ENCODE results near the gene TPST1. TPM values are rescaled to one million over a fixed set of nuclear protein-coding genes. Genes with fewer than 3 reads are reported as not detected.

Gene TPST1
- total RNA-seq, 4 donors from 2014 or later = 5.4 to 58.6 (median 12.5) TPM

DNA sequence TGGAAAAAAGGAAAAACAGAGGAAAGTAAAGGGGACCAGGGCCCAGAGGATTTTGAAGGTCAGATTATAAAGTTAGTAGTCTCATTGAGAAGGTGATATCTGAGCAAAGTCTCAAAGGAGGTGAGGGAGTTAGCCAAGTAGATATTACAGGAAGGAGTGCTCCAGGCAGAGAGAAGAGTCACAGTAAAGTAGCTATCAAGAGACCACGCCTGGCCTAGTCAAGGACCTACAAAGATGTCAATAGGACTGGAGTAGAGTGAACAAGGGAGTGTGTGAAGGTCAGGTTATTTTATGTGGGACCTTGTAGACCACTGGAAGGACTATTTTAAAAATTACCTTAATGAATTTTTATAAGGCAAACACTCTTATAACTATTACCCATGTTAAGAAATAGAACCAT lies 64.8 kb downstream of the TPST1 start:
- Histone ChIP-seq H3K4me3 (no peak overlapping the region), H3K27me3 (no peaks in the 10 kb centered on the region), H3K9me3 (peaks cover 0 to 13% (median 0%) of the 10 kb centered on the region in 4 donors), H3K4me1 (no peaks in the 10 kb centered on the region), H3K36me3 (no peaks in the 10 kb centered on the region), H3K27ac (no peak overlapping the region)
- no peak for TF ChIP-seq POLR2A (IDR thresholded peaks at IDR 0.05)
- TF ChIP-seq, protein P1, sequence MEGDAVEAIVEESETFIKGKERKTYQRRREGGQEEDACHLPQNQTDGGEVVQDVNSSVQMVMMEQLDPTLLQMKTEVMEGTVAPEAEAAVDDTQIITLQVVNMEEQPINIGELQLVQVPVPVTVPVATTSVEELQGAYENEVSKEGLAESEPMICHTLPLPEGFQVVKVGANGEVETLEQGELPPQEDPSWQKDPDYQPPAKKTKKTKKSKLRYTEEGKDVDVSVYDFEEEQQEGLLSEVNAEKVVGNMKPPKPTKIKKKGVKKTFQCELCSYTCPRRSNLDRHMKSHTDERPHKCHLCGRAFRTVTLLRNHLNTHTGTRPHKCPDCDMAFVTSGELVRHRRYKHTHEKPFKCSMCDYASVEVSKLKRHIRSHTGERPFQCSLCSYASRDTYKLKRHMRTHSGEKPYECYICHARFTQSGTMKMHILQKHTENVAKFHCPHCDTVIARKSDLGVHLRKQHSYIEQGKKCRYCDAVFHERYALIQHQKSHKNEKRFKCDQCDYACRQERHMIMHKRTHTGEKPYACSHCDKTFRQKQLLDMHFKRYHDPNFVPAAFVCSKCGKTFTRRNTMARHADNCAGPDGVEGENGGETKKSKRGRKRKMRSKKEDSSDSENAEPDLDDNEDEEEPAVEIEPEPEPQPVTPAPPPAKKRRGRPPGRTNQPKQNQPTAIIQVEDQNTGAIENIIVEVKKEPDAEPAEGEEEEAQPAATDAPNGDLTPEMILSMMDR (IDR thresholded peaks at IDR 0.05) = no peak
- no peak for DNase-seq

- Histone ChIP-seq H3K27me3 (no peaks in the 10 kb centered on the region), H3K4me1 (no peaks in the 10 kb centered on the region), H3K4me3 (no peak overlapping the region), H3K27ac (no peak overlapping the region), H3K36me3 (no peaks in the 10 kb centered on the region), H3K9me3 (no peaks in the 10 kb centered on the region)
- no peak for DNase-seq
- TF ChIP-seq, protein P1 (IDR thresholded peaks at IDR 0.05) = no peak
- no peak for TF ChIP-seq POLR2A (IDR thresholded peaks at IDR 0.05)
Measured at GRCh38 chr7:66272321-66272720, 67.2 kb downstream of the TPST1 start.

GRCh38 chr7:66276363-66276762 lies 71.2 kb downstream of the TPST1 start:
- no peak overlapping the region for H3K4me3 ChIP-seq
- H3K27me3 ChIP-seq = no peaks in the 10 kb centered on the region
- H3K27ac ChIP-seq = no peak overlapping the region
- TF ChIP-seq POLR2A (IDR thresholded peaks at IDR 0.05) = no peak
- TF ChIP-seq, protein P1 (IDR thresholded peaks at IDR 0.05) = no peak
- no peaks in the 10 kb centered on the region for H3K9me3 ChIP-seq
- H3K36me3 ChIP-seq = no peaks in the 10 kb centered on the region
- H3K4me1 ChIP-seq = no peaks in the 10 kb centered on the region
- no peak for DNase-seq

- Histone ChIP-seq H3K9me3 (no peaks in the 10 kb centered on the region), H3K36me3 (no peaks in the 10 kb centered on the region), H3K27me3 (no peaks in the 10 kb centered on the region), H3K27ac (no peak overlapping the region), H3K4me1 (no peaks in the 10 kb centered on the region), H3K4me3 (no peak overlapping the region)
- no peak for TF ChIP-seq POLR2A (IDR thresholded peaks at IDR 0.05)
- TF ChIP-seq, protein P1 (IDR thresholded peaks at IDR 0.05) = no peak
- DNase-seq = no peak
Measured at GRCh38 chr7:66277492-66277891, 72.4 kb downstream of the TPST1 start.

DNA sequence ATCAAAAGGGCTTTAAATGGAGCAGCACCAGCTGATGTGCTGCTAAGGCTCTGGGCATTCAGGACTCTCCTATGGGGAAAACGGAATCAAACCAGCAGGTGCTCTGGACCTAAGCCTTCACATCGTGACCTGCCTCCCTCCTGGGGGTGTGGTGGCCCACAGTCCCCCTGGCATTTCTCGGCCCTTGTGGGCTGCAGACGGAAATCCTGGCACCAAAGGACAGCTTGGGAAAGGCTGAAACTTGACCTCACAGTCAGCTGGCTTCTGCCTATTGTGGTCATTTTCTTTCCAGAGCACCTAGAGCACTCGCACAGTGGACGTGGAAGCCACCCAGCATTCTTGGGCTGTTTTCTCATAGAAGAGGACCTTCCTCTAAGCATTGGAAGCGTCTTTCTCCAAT lies 74.8 kb downstream of the TPST1 start:
- Histone ChIP-seq H3K4me3 (no peak overlapping the region), H3K36me3 (no peaks in the 10 kb centered on the region), H3K4me1 (peaks cover 0 to 3% (median 0%) of the 10 kb centered on the region in 4 donors), H3K27me3 (no peaks in the 10 kb centered on the region), H3K27ac (no peak overlapping the region), H3K9me3 (no peaks in the 10 kb centered on the region)
- no peak for DNase-seq
- TF ChIP-seq, protein P1 (IDR thresholded peaks at IDR 0.05) = no peak
- TF ChIP-seq POLR2A (IDR thresholded peaks at IDR 0.05) = no peak

All from Peyer's patch (tissue), 4 donors.